IMR-90 (cell line): ENCODE measurements around the gene UQCC5. TPM values are rescaled to one million over a fixed set of nuclear protein-coding genes. Genes with fewer than 3 reads are reported as not detected.
A peak's percentile ranks its signal among the peaks of the same experiment; 100 is the strongest.

Experiments
- ATAC-seq: fragments of 200-7000 bp; cut with Tn5 transposase; 2 replicates; pipeline ENCODE4 v1.9.1; 2020; ENCODE audit warnings: low read depth, mild to moderate bottlenecking, moderate library complexity
- BruUV-seq: library from RNA; stranded (reverse); fragments of 400-500 nt; replicated peaks from 2 replicates; lab custom pipeline; 2021; lab: Mats Ljungman, UMichigan
- CTCF ChIA-PET: fragments of 300-600 bp; formaldehyde crosslinking; extraction: SDS; loops from one replicate; lab custom pipeline; 2021; ENCODE audit warnings: antibody characterized with exemption; lab: Yijun Ruan, JAX
- POLR2A ChIA-PET: fragments of 300-600 bp; sonication (Branson Sonifier 250); formaldehyde crosslinking; loops from one replicate; lab custom pipeline; 2022; ENCODE audit warnings: antibody characterized with exemption; ENCODE audit not compliant: unreplicated experiment; lab: Charles Lee
- DNase-seq: peaks from one replicate; pipeline ENCODE4 v3.0.0; 2013
- H2AFZ ChIP-seq: replicated peaks from 2 replicates; pipeline ENCODE3; 2013; ENCODE audit warnings: low read length, mild to moderate bottlenecking; ENCODE audit not compliant: poor library complexity
- H2AK5ac ChIP-seq: 2 replicates; pipeline ENCODE4 v1.6.1; 2013; ENCODE audit warnings: low read depth, low read length, inconsistent platforms
- H2AK9ac ChIP-seq: replicated peaks from 2 replicates; pipeline ENCODE3; 2013; ENCODE audit warnings: mild to moderate bottlenecking, low read depth, low read length, moderate library complexity; ENCODE audit not compliant: poor library complexity
- H2BK120ac ChIP-seq: 2 replicates; pipeline ENCODE4 v1.6.1; 2013; ENCODE audit warnings: low read depth, low read length, inconsistent platforms
- H2BK15ac ChIP-seq: 3 replicates; pipeline ENCODE4 v1.6.1; 2013; ENCODE audit warnings: low read depth, low read length, inconsistent platforms
- H2BK20ac ChIP-seq: 2 replicates; pipeline ENCODE4 v1.6.1; 2013; ENCODE audit warnings: low read depth, mild to moderate bottlenecking, inconsistent platforms, low read length, moderate library complexity
- H2BK5ac ChIP-seq: 2 replicates; pipeline ENCODE4 v1.6.1; 2013; ENCODE audit warnings: mild to moderate bottlenecking, low read depth, low read length, inconsistent platforms; ENCODE audit not compliant: poor library complexity, severe bottlenecking
- H3K14ac ChIP-seq: replicated peaks from 2 replicates; pipeline ENCODE4 v1.6.1; 2013; ENCODE audit warnings: low read depth, low read length, inconsistent platforms
- H3K18ac ChIP-seq: 2 replicates; pipeline ENCODE4 v1.6.1; 2013; ENCODE audit warnings: low read depth, low read length, control low read depth
- H3K23ac ChIP-seq: 2 replicates; pipeline ENCODE4 v1.6.1; 2013; ENCODE audit warnings: low read depth, low read length, inconsistent platforms
- H3K27ac ChIP-seq: 2 replicates; pipeline ENCODE4 v1.5.1; 2013; ENCODE audit warnings: mild to moderate bottlenecking, control low read depth, low read length; ENCODE audit not compliant: insufficient read depth
- H3K27me3 ChIP-seq: 2 replicates; pipeline ENCODE4 v1.6.1; 2013; ENCODE audit warnings: low read length; ENCODE audit not compliant: control insufficient read depth, insufficient read depth
- H3K36me3 ChIP-seq: 2 replicates; pipeline ENCODE4 v1.6.1; 2013; ENCODE audit warnings: low read length, mixed read lengths; ENCODE audit not compliant: control insufficient read depth, insufficient read depth
- H3K4ac ChIP-seq: 2 replicates; pipeline ENCODE4 v1.6.1; 2013; ENCODE audit warnings: low read depth, low read length, inconsistent platforms
- H3K4me1 ChIP-seq: 2 replicates; pipeline ENCODE4 v1.6.1; 2013; ENCODE audit warnings: low read length, mixed read lengths; ENCODE audit not compliant: control insufficient read depth, insufficient read depth
- H3K4me2 ChIP-seq: 2 replicates; pipeline ENCODE4 v1.6.1; 2013; ENCODE audit warnings: low read depth, mild to moderate bottlenecking, control low read depth, low read length, moderate library complexity
- H3K4me3 ChIP-seq: 2 replicates; pipeline ENCODE4 v1.5.1; 2013; ENCODE audit warnings: low read depth, mild to moderate bottlenecking, control low read depth, low read length, moderate library complexity; ENCODE audit not compliant: insufficient read depth
- H3K56ac ChIP-seq: 2 replicates; pipeline ENCODE4 v1.6.1; 2013; ENCODE audit warnings: low read length, inconsistent platforms; ENCODE audit not compliant: insufficient read depth; ENCODE audit errors: extremely low read depth
- H3K79me1 ChIP-seq, 2 experiments: 2 replicates each; pipeline ENCODE4 v1.6.1; 2013; ENCODE audit warnings: low read length in 2 of 2, inconsistent platforms in 1 of 2, low read depth in 1 of 2
- H3K9ac ChIP-seq: 2 replicates; pipeline ENCODE4 v1.6.1; 2013; ENCODE audit warnings: low read depth, low read length, control low read depth
- H3K9me1 ChIP-seq: 2 replicates; pipeline ENCODE4 v1.6.1; 2013; ENCODE audit warnings: low read length, inconsistent platforms; ENCODE audit not compliant: insufficient read depth
- H3K9me3 ChIP-seq: 2 replicates; pipeline ENCODE4 v1.6.1; 2013; ENCODE audit warnings: low read length; ENCODE audit not compliant: control insufficient read depth, insufficient read depth
- H4K20me1 ChIP-seq: 2 replicates; pipeline ENCODE4 v1.6.1; 2013; ENCODE audit warnings: low read length, inconsistent platforms; ENCODE audit not compliant: insufficient read depth
- H4K5ac ChIP-seq: 2 replicates; pipeline ENCODE4 v1.6.1; 2013; ENCODE audit warnings: mild to moderate bottlenecking, low read depth, low read length, control low read depth
- H4K8ac ChIP-seq, 2 experiments: 2 replicates each; pipeline ENCODE4 v1.6.1; 2013; ENCODE audit warnings: low read depth in 2 of 2, low read length in 2 of 2, control low read depth in 1 of 2, inconsistent platforms in 1 of 2
- H4K91ac ChIP-seq: 2 replicates; pipeline ENCODE4 v1.6.1; 2013; ENCODE audit warnings: low read depth, low read length, inconsistent platforms; ENCODE audit not compliant: insufficient read depth
- WGBS, 2 experiments: methylation state at CpG; one replicate each; pipeline versions ENCODE4 v1.1.5 to v1.1.7; 2013; ENCODE audit warnings: missing lambda C conversion rate in 2 of 2; ENCODE audit not compliant: insufficient read length in 1 of 2; ENCODE audit errors: extremely low coverage in 2 of 2; 5-methylcytosine and 5-hydroxymethylcytosine counted together
- dilution Hi-C: fragments of 300-500 bp; cut with HindIII; formaldehyde crosslinking; loops from one replicate; pipeline ENCODE4 v1.14.3; 2018; ENCODE audit warnings: low sequenced_read_pairs; ENCODE audit not compliant: unreplicated experiment
- in situ Hi-C: fragments of 300-500 bp; cut with MboI; formaldehyde crosslinking; loops from 3 replicates; pipeline ENCODE4 v1.14.3; 2019; ENCODE audit warnings: low sequenced_read_pairs, inconsistent platforms, mixed read lengths
- intact Hi-C: fragments of 100-400 bp; cut with micrococcal nuclease; formaldehyde crosslinking; loops from 2 replicates; pipeline ENCODE4 v1.10.0; 2022
- polyA plus RNA-seq, 3 experiments: library from polyadenylated mRNA; depleted of rRNA; stranded (reverse); fragments of >200 nt; gene quantifications; 2 replicates each; pipeline ENCODE4 v1.2.3, GENCODE V29; 2012; ENCODE audit warnings: low replicate concordance in 1 of 3
- total RNA-seq: library from RNA; depleted of rRNA; stranded (reverse); fragments of >200 nt; gene quantifications from 2 replicates; pipeline ENCODE4 v1.2.3, GENCODE V29; 2012
- TF ChIP-seq, protein P1 (sequence below): fragments of 150-350 bp; IDR thresholded peaks from 2 replicates; pipeline ENCODE4 v1.6.1; 2016; ENCODE audit warnings: low read depth, mild to moderate bottlenecking, low read length, moderate library complexity, borderline replicate concordance

The UQCC5 gene
- total and polyA plus RNA-seq, 2 of the 4 experiments (the other 2 are of a cell fraction): 1.1 to 16.9 TPM

DNA sequence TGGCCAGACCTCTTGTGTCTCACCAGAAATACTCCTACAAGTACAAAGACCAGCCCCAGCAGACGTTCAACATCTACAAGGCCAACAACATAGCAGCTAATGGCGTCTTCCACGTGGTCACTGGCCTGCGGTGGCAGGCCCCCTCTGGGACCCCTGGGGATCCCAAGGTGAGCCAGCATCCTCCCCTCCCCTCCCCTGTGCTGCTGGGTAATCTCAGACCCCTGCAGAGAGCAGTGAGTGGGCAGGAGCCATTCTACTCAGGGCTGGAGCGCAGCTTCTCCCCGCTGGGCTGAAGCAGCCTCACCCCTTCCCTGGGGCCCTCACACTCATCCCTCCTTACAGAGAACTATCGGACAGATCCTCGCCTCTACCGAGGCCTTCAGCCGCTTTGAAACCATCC is 31.4 kb upstream of the UQCC5 start:
- no peak for DNase-seq
- Histone ChIP-seq H3K4me3 (no peak overlapping the region), H3K56ac (no peak overlapping the region), H3K27ac (no peak overlapping the region), H4K5ac (no peak overlapping the region), H3K23ac (no peak overlapping the region), H4K20me1 (no peaks in the 10 kb centered on the region; the same call in 1 of the 2 replicates), H3K18ac (no peak overlapping the region), H2AK5ac (no peak overlapping the region), H3K9me1 (peaks cover 7% of the 10 kb centered on the region; the same call in 1 of the 2 replicates), H4K8ac (no peak overlapping the region), H2BK20ac (no peak overlapping the region), H3K4me2 (no peak overlapping the region), H2BK120ac (no peak overlapping the region), H3K36me3 (no peaks in the 10 kb centered on the region), H3K4me1 (peaks cover 3% of the 10 kb centered on the region; the same call in 1 of the 2 replicates), H3K79me1 (no peaks in the 10 kb centered on the region), H2AFZ (peak overlapping the region; percentile 6), H4K91ac (no peak overlapping the region), H2BK15ac (no peak overlapping the region), H2AK9ac (peak overlapping the region; percentile 16), H3K14ac (no peak overlapping the region), H3K27me3 (peaks cover 6% of the 10 kb centered on the region), H3K9ac (no peak overlapping the region), H3K9me3 (no peaks in the 10 kb centered on the region), H2BK5ac (no peak overlapping the region), H3K4ac (no peak overlapping the region)
- ChIA-PET POLR2A (no interaction called here), CTCF (no interaction called here)
- no peak for ATAC-seq
- in situ Hi-C loops (no loop called here), dilution Hi-C loops (no loop called here), intact Hi-C loops (no loop called here)
- TF ChIP-seq, protein P1, sequence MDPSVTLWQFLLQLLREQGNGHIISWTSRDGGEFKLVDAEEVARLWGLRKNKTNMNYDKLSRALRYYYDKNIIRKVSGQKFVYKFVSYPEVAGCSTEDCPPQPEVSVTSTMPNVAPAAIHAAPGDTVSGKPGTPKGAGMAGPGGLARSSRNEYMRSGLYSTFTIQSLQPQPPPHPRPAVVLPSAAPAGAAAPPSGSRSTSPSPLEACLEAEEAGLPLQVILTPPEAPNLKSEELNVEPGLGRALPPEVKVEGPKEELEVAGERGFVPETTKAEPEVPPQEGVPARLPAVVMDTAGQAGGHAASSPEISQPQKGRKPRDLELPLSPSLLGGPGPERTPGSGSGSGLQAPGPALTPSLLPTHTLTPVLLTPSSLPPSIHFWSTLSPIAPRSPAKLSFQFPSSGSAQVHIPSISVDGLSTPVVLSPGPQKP: no peak
- whole genome bisulfite sequencing, 2 experiments: 75% methylated on average over 9 of the region's 10 CpGs; no CpG with 5 or more reads in 1 of the 2 experiments
- BruUV-seq: no TSS peak
